ENCODE results near the gene PRKCA. TPM values are rescaled to one million over a fixed set of nuclear protein-coding genes. Genes with fewer than 3 reads are reported as not detected.
"Not testable (repeated sequence)": the region's sequence is repeated elsewhere in the genome, so short reads cannot be mapped to it uniquely, and the experiment has no call there.

PRKCA gene
- total and polyA plus RNA-seq, 12 donors = 1.6 to 27.6 (median 10.5) TPM

GRCh38 chr17:66313995-66314659, 11.7 kb downstream of the PRKCA start:
- intact Hi-C loops (cut with DNase I) = loop anchor here in 1 of 10 donors (10.0 kb wide), 1 partner anchor 231 kb away; no protein-coding TSS in a partner anchor
- no peak for TF ChIP-seq CTCF (IDR thresholded peaks at IDR 0.05)
- ATAC-seq = no peak
- Histone ChIP-seq H3K27ac (no peak overlapping the region), H3K4me3 (no peak overlapping the region), H3K36me3 (no peaks in the 10 kb centered on the region), H3K4me1 (peaks cover 0 to 11% (median 0%) of the 10 kb centered on the region in 9 donors), H3K27me3 (no peaks in the 10 kb centered on the region), H3K9me3 (no peaks in the 10 kb centered on the region)
- DNase-seq = no peak
- WGBS, 2 donors = 83 to 86% methylated on average over 8 of the region's 8 CpGs

GRCh38 chr17:66317629-66318028, 15.2 kb downstream of the PRKCA start:
- peaks cover 0 to 6% (median 0%) of the 10 kb centered on the region in 9 donors for H3K4me1 ChIP-seq
- intact Hi-C loops (cut with DNase I) = loop anchor here in 1 of 10 donors (10.0 kb wide), 1 partner anchor 227 kb away; no protein-coding TSS in a partner anchor
- no peak for DNase-seq
- H3K4me3 ChIP-seq = no peak overlapping the region
- peaks cover 0 to 18% (median 8%) of the 10 kb centered on the region in 11 donors for H3K9me3 ChIP-seq
- no peak for TF ChIP-seq CTCF (IDR thresholded peaks at IDR 0.05)
- H3K27me3 ChIP-seq = no peaks in the 10 kb centered on the region
- ATAC-seq = no peak
- H3K27ac ChIP-seq = no peak overlapping the region
- no peaks in the 10 kb centered on the region for H3K36me3 ChIP-seq

GRCh38 chr17:66319226-66319625, 16.8 kb downstream of the PRKCA start:
- intact Hi-C loops (cut with DNase I) = loop anchor here in 1 of 10 donors (10.0 kb wide), 1 partner anchor 226 kb away; no protein-coding TSS in a partner anchor
- Histone ChIP-seq H3K27ac (no peak overlapping the region), H3K4me3 (no peak overlapping the region), H3K36me3 (no peaks in the 10 kb centered on the region), H3K9me3 (peaks cover 0 to 18% (median 8%) of the 10 kb centered on the region in 11 donors), H3K27me3 (no peaks in the 10 kb centered on the region), H3K4me1 (peaks cover 0 to 6% (median 0%) of the 10 kb centered on the region in 9 donors)
- DNase-seq = no peak
- peak in 1 of 8 donors; percentile 51 for ATAC-seq
- TF ChIP-seq CTCF (IDR thresholded peaks at IDR 0.05) = no peak
- 34 to 35% methylated on average over 4 of the region's 4 CpGs for WGBS, 2 donors

GRCh38 chr17:66322764-66323163, 20.4 kb downstream of the PRKCA start:
- Histone ChIP-seq H3K9me3 (peaks cover 0 to 18% (median 8%) of the 10 kb centered on the region in 11 donors), H3K4me3 (no peak overlapping the region), H3K27me3 (no peaks in the 10 kb centered on the region), H3K36me3 (no peaks in the 10 kb centered on the region), H3K27ac (no peak overlapping the region), H3K4me1 (peaks cover 0 to 6% (median 0%) of the 10 kb centered on the region in 9 donors)
- intact Hi-C loops (cut with DNase I) = loop anchor here in 2 of 10 donors (10.0 kb wide), 2 partner anchors 58 to 62 kb away; no protein-coding TSS in a partner anchor
- TF ChIP-seq CTCF (IDR thresholded peaks at IDR 0.05) = no peak
- no peak for ATAC-seq
- no peak for DNase-seq

- H3K9me3 ChIP-seq = peaks cover 0 to 18% (median 8%) of the 10 kb centered on the region in 11 donors
- not testable (repeated sequence) for DNase-seq, H3K36me3 ChIP-seq, H3K27me3 ChIP-seq, H3K4me3 ChIP-seq, H3K4me1 ChIP-seq, ATAC-seq, H3K27ac ChIP-seq
- WGBS, 2 donors = 85 to 91% methylated on average over 3 of the region's 3 CpGs
- intact Hi-C loops (cut with DNase I) = loop anchor here in 2 of 10 donors (10.0 kb wide), 2 partner anchors 60 kb away; no protein-coding TSS in a partner anchor
Measured at GRCh38 chr17:66324381-66325004, 22.1 kb downstream of the PRKCA start.

Measured in heart right ventricle (tissue), 16 donors.